ENCODE measurements around the gene SPATA20. TPM values are rescaled to one million over a fixed set of nuclear protein-coding genes. Genes with fewer than 3 reads are reported as not detected.

Gene SPATA20
- total and polyA plus RNA-seq, 2 of the 13 experiments (the other 11 are each of a cell fraction or from before 2014, with no cell fraction given) = 36.1 to 64.8 TPM

- TF ChIP-seq TFE3 (CRISPR knock-in tag; IDR thresholded peaks at IDR 0.05) = no peak
- no peak for TF ChIP-seq THRA (CRISPR knock-in tag; IDR thresholded peaks at IDR 0.05; ENCODE audit: borderline replicate concordance)
- TF ChIP-seq ATM (IDR thresholded peaks at IDR 0.05; ENCODE audit: borderline replicate concordance) = no peak
- TF ChIP-seq ZNF138 (CRISPR knock-in tag; IDR thresholded peaks at IDR 0.05; ENCODE audit: low read depth) = no peak
- TF ChIP-seq SKIL (CRISPR knock-in tag; IDR thresholded peaks at IDR 0.05; ENCODE audit: borderline replicate concordance) = no peak
- no peak for TF ChIP-seq SAFB2 (CRISPR knock-in tag; IDR thresholded peaks at IDR 0.05; ENCODE audit: borderline replicate concordance, low read depth)
- no peak for TF ChIP-seq ZNF362 (CRISPR knock-in tag; IDR thresholded peaks at IDR 0.05; ENCODE audit: borderline replicate concordance)
- peak; percentile 37 for TF ChIP-seq ZNF407 (CRISPR knock-in tag; IDR thresholded peaks at IDR 0.05; ENCODE audit: not compliant biosample characterization)
- peak; percentile 44; the same call in 1 of the 2 replicates for TF ChIP-seq GFI1 (CRISPR knock-in tag; IDR thresholded peaks at IDR 0.05; ENCODE audit: borderline replicate concordance)
- no peak for TF ChIP-seq ZNF224 (CRISPR knock-in tag; IDR thresholded peaks at IDR 0.05)
- TF ChIP-seq SMYD3 (CRISPR knock-in tag; IDR thresholded peaks at IDR 0.05) = no peak
- no peak for TF ChIP-seq BORCS8-MEF2B (CRISPR knock-in tag; IDR thresholded peaks at IDR 0.05)
- TF ChIP-seq ZNF333 (CRISPR knock-in tag; IDR thresholded peaks at IDR 0.05; ENCODE audit: borderline replicate concordance) = no peak
Observed at GRCh38 chr17:50534222-50534978, 12.6 kb upstream of the SPATA20 start (continued).

All from HepG2 (cell line).